ENCODE data around the gene ATG16L2. TPM values are rescaled to one million over a fixed set of nuclear protein-coding genes. Genes with fewer than 3 reads are reported as not detected.
A peak's percentile ranks its signal among the peaks of the same experiment; 100 is the strongest.

Gene ATG16L2
- total and polyA plus RNA-seq, 9 of the 15 experiments (the other 6 are each of a cell fraction or from before 2014, with no cell fraction given) = 0.18 to 11.2 (median 6.2) TPM

GRCh38 chr11:72813740-72814285 lies 398 bp upstream of the ATG16L2 start (continued):
- TF ChIP-seq ZNF318 (IDR thresholded peaks at IDR 0.05; ENCODE audit: borderline replicate concordance in 1 of 2, low read depth in 1 of 2) (no peak), ZNF785 (CRISPR knock-in tag; IDR thresholded peaks at IDR 0.05) (no peak), MAX (CRISPR knock-in tag; IDR thresholded peaks at IDR 0.05) (peak; percentile 58; the same call in 1 of the 2 replicates), NELFE (IDR thresholded peaks at IDR 0.05; ENCODE audit: insufficient read depth, insufficient read length) (no peak), TCF3 (CRISPR knock-in tag; IDR thresholded peaks at IDR 0.05) (peak; percentile 63), ZNF764 (CRISPR knock-in tag; IDR thresholded peaks at IDR 0.05; ENCODE audit: low read depth) (no peak), ZNF3 (CRISPR knock-in tag; IDR thresholded peaks at IDR 0.05) (no peak), EP400 (IDR thresholded peaks at IDR 0.05) (peak; percentile 61), PCBP1 (IDR thresholded peaks at IDR 0.05; ENCODE audit: low read depth, low read length, poor library complexity, severe bottlenecking) (peak; percentile 74), XRCC5 (IDR thresholded peaks at IDR 0.05; ENCODE audit: low read depth, low read length) (0 out of 2 replicates have a peak, but pooled peaks have one; percentile 61), TGIF2 (CRISPR knock-in tag; IDR thresholded peaks at IDR 0.05) (no peak), SMARCE1 (IDR thresholded peaks at IDR 0.05) (0 out of 2 replicates have a peak, but pooled peaks have one; percentile 44), SAFB2 (IDR thresholded peaks at IDR 0.05; ENCODE audit: borderline replicate concordance, low read depth, low read length, severe bottlenecking) (no peak), NEUROD1 (IDR thresholded peaks at IDR 0.05; ENCODE audit: borderline replicate concordance, low read depth, low read length, partially characterized antibody) (no peak), NKRF (IDR thresholded peaks at IDR 0.05; ENCODE audit: borderline replicate concordance) (no peak)

All from K562 (cell line).